Activated CD8-positive, alpha-beta memory T cell treated with anti-CD3 and anti-CD28 coated beads for 1 hour (primary cell): ENCODE results near the gene MDFIC.
A peak's percentile ranks its signal among the peaks of the same experiment; 100 is the strongest.
"Not testable (repeated sequence)": the region's sequence is repeated elsewhere in the genome, so short reads cannot be mapped to it uniquely, and the experiment has no call there.

Source experiments
- DNase-seq, 2 donors: peaks; one replicate each; pipeline ENCODE4 v3.0.0-alpha.2; 2020; ENCODE audit warnings: low read depth in 1 of 2; ENCODE audit errors: extremely low read depth in 1 of 2

The MDFIC gene

GRCh38 chr7:114922026-114922651 is at the start of gene MDFIC:
Gene MDFIC (plus strand): TSS chr7:114922094. CDS start chr7:114923034, 940 bp downstream.
- peak in 1 of 2 donors; percentile 44 for DNase-seq

GRCh38 chr7:114874170-114874569 is 47.7 kb upstream of the MDFIC start:
- no peak for DNase-seq

GRCh38 chr7:114875186-114875585 is 46.7 kb upstream of the MDFIC start:
- no peak for DNase-seq

- DNase-seq = no peak
These were observed 42.3 kb upstream of the MDFIC start for GRCh38 chr7:114879554-114879953.

GRCh38 chr7:114885836-114886235 is 36.1 kb upstream of the MDFIC start:
- DNase-seq = no peak

GRCh38 chr7:114886241-114886640 is 35.7 kb upstream of the MDFIC start:
- no peak for DNase-seq

- not testable (repeated sequence) for DNase-seq
These were observed 32.8 kb upstream of the MDFIC start for GRCh38 chr7:114889116-114889515.

GRCh38 chr7:114889646-114890285 is 32.1 kb upstream of the MDFIC start:
- no peak for DNase-seq

- no peak for DNase-seq
These were observed 31.3 kb upstream of the MDFIC start for GRCh38 chr7:114890561-114890960.

GRCh38 chr7:114900127-114900526 is 21.8 kb upstream of the MDFIC start:
- DNase-seq = no peak

GRCh38 chr7:114901771-114902170 is 20.1 kb upstream of the MDFIC start:
- DNase-seq = no peak

GRCh38 chr7:114903131-114903530 is 18.8 kb upstream of the MDFIC start:
- DNase-seq = no peak

- DNase-seq = no peak
These were observed 11.1 kb upstream of the MDFIC start for GRCh38 chr7:114910787-114911186.

- DNase-seq = no peak
These were observed 10.5 kb upstream of the MDFIC start for GRCh38 chr7:114911411-114911810.

GRCh38 chr7:114916261-114916892 is 5.5 kb upstream of the MDFIC start:
- DNase-seq = no peak

GRCh38 chr7:114917211-114917839 is 4.6 kb upstream of the MDFIC start:
- DNase-seq = no peak

GRCh38 chr7:114919587-114919986 is 2.3 kb upstream of the MDFIC start:
- no peak for DNase-seq

GRCh38 chr7:114921631-114922025 is 266 bp upstream of the MDFIC start:
- DNase-seq = peak in 1 of 2 donors; percentile 25

GRCh38 chr7:114922652-114923402 is 933 bp downstream of the MDFIC start:
- peak in 1 of 2 donors; percentile 19 for DNase-seq

- no peak for DNase-seq
These were observed 1.5 kb downstream of the MDFIC start for GRCh38 chr7:114923403-114923713.

- no peak for DNase-seq
These were observed 2.3 kb downstream of the MDFIC start for GRCh38 chr7:114924038-114924712.
